PC-9 (cell line): ENCODE results near the gene DDX6. TPM values are rescaled to one million over a fixed set of nuclear protein-coding genes. Genes with fewer than 3 reads are reported as not detected.

Experiments used
- BruUV-seq: library from RNA; stranded (reverse); fragments of 400-500 nt; replicated peaks from 2 replicates; lab custom pipeline; 2021; lab: Mats Ljungman, UMichigan
- CTCF ChIA-PET: fragments of 300-600 bp; sonication (Branson Sonifier 250); formaldehyde crosslinking; loops from one replicate; lab custom pipeline; 2022; ENCODE audit warnings: antibody characterized with exemption; lab: Charles Lee
- POLR2A ChIA-PET: fragments of 300-600 bp; sonication (Branson Sonifier 250); formaldehyde crosslinking; loops from one replicate; lab custom pipeline; 2022; ENCODE audit warnings: antibody characterized with exemption; ENCODE audit not compliant: unreplicated experiment; lab: Charles Lee
- DNase-seq, 2 experiments: peaks; one replicate each; pipeline versions ENCODE4 v3.0.0 to v3.0.0-alpha.2; 2015 to 2022; ENCODE audit warnings: mixed read lengths in 1 of 2
- H2AFZ ChIP-seq: fragments of 200-600 bp; sonication (generic); 2 replicates; pipeline ENCODE4 v1.8.1; 2017; ENCODE audit warnings: antibody characterized with exemption
- H3F3A ChIP-seq: fragments of 200-600 bp; sonication (generic); 2 replicates; pipeline ENCODE4 v1.8.1; 2017; ENCODE audit warnings: antibody characterized with exemption, mild to moderate bottlenecking, low read depth; ENCODE audit not compliant: insufficient read depth
- H3K27ac ChIP-seq: fragments of 200-600 bp; sonication (generic); 2 replicates; pipeline ENCODE4 v1.6.1; 2016; ENCODE audit warnings: mixed run types
- H3K27me3 ChIP-seq: fragments of 200-600 bp; sonication (generic); 2 replicates; pipeline ENCODE4 v1.6.1; 2016; ENCODE audit warnings: low read depth, mixed run types; ENCODE audit not compliant: insufficient read depth
- H3K36me3 ChIP-seq: fragments of 200-600 bp; sonication (generic); 2 replicates; pipeline ENCODE4 v1.6.1; 2016; ENCODE audit warnings: low read depth, mixed run types
- H3K4me1 ChIP-seq: fragments of 200-600 bp; sonication (generic); replicated peaks from 2 replicates; pipeline ENCODE4 v1.6.1; 2016; ENCODE audit warnings: mixed run types; ENCODE audit not compliant: insufficient read depth
- H3K4me2 ChIP-seq: fragments of 200-600 bp; sonication (generic); 2 replicates; pipeline ENCODE4 v1.6.1; 2017; ENCODE audit warnings: mixed run types
- H3K4me3 ChIP-seq: fragments of 200-600 bp; sonication (generic); 2 replicates; pipeline ENCODE4 v1.6.1; 2016; ENCODE audit warnings: mixed run types
- H3K79me2 ChIP-seq: fragments of 200-600 bp; sonication (generic); 2 replicates; pipeline ENCODE4 v1.6.1; 2017; ENCODE audit warnings: low read depth, mixed run types
- H3K9me2 ChIP-seq: fragments of 200-600 bp; sonication (generic); 2 replicates; pipeline ENCODE4 v1.8.1; 2017; ENCODE audit warnings: mild to moderate bottlenecking; ENCODE audit not compliant: insufficient read depth
- H3K9me3 ChIP-seq: fragments of 200-600 bp; sonication (generic); 2 replicates; pipeline ENCODE4 v1.8.1; 2016; ENCODE audit warnings: low read depth; ENCODE audit not compliant: insufficient read depth
- H4K20me1 ChIP-seq: fragments of 200-600 bp; sonication (generic); 2 replicates; pipeline ENCODE4 v1.8.1; 2017; ENCODE audit not compliant: insufficient read depth
- EZH2 ChIP-seq: fragments of 200-600 bp; sonication (generic); IDR thresholded peaks from 2 replicates; pipeline ENCODE4 v1.8.0; 2017; ENCODE audit warnings: antibody characterized with exemption, low read depth
- intact Hi-C: fragments of 100-400 bp; cut with micrococcal nuclease; formaldehyde crosslinking; loops from one replicate; pipeline ENCODE4 v1.10.0; 2022; ENCODE audit not compliant: unreplicated experiment
- total RNA-seq: library from RNA; stranded (reverse); gene quantifications from 2 replicates; pipeline ENCODE4 v1.2.3, GENCODE V29; 2021
- TF ChIP-seq, protein P1 (sequence below): fragments of 200-600 bp; sonication (generic); conservative IDR thresholded peaks from 2 replicates; pipeline ENCODE4 v1.6.1; 2017; ENCODE audit warnings: mixed run types, antibody characterized with exemption, mild to moderate bottlenecking, moderate library complexity

The DDX6 gene
- total RNA-seq, 1 experiment from 2014 or later = 84.4 TPM

DNA sequence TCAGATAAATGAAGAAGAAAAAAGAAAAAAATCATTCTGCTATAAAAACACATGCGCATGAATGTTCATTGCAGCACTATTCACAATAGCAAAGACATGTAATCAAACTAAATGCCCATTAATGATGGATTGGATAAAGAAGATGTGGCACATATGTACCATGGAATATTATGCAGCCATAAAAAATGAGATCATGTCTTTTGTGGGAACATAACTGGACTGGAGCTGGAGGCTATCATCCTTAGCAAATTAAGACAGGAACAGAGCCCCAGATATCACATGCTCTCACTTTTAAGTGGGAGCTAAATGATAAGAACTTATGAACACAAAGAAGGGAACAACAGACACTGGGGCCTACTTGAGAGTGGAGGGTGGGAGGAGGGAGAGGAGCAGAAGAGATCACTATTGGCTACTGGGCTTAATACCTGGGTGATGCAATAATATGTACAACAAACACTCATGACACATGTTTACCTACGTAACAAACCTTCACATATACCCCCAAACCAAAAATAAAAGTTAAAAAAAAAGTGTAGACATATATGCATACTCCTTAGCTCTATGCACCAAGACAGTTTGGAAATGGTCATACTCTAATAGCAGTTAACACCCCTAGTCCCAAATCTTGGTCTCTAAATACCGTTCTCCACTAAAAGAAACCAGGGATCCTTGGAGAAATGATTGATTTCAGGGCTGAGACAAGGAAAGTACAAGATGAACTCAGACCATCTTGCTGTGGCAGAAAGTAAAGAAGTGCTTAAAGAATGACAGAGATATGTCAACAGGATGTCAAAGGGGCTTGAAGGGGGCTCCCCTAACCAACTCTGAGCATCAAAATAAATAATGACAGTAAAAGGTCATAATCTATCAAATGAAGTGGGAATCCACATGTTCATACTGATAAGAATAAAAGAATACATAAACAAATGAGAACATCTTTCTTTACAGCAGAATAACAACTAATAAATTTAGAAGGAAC, 17.1 kb upstream of the DDX6 start:
- Histone ChIP-seq H2AFZ (no peak overlapping the region), H3K79me2 (no peaks in the 10 kb centered on the region), H3K9me3 (no peaks in the 10 kb centered on the region), H3K4me1 (no peaks in the 10 kb centered on the region), H3K9me2 (no peaks in the 10 kb centered on the region), H3K27me3 (no peaks in the 10 kb centered on the region), H4K20me1 (no peaks in the 10 kb centered on the region), H3K4me3 (no peak overlapping the region), H3F3A (no peaks in the 10 kb centered on the region), H3K36me3 (no peaks in the 10 kb centered on the region), H3K4me2 (no peak overlapping the region), H3K27ac (no peak overlapping the region)
- intact Hi-C loops = no loop called here
- CTCF ChIA-PET = no interaction called here
- TF ChIP-seq EZH2 = no peak
- TF ChIP-seq, protein P1, sequence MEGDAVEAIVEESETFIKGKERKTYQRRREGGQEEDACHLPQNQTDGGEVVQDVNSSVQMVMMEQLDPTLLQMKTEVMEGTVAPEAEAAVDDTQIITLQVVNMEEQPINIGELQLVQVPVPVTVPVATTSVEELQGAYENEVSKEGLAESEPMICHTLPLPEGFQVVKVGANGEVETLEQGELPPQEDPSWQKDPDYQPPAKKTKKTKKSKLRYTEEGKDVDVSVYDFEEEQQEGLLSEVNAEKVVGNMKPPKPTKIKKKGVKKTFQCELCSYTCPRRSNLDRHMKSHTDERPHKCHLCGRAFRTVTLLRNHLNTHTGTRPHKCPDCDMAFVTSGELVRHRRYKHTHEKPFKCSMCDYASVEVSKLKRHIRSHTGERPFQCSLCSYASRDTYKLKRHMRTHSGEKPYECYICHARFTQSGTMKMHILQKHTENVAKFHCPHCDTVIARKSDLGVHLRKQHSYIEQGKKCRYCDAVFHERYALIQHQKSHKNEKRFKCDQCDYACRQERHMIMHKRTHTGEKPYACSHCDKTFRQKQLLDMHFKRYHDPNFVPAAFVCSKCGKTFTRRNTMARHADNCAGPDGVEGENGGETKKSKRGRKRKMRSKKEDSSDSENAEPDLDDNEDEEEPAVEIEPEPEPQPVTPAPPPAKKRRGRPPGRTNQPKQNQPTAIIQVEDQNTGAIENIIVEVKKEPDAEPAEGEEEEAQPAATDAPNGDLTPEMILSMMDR = no peak
- BruUV-seq = no TSS peak
- POLR2A ChIA-PET = no interaction called here
- DNase-seq = no peak

DNA sequence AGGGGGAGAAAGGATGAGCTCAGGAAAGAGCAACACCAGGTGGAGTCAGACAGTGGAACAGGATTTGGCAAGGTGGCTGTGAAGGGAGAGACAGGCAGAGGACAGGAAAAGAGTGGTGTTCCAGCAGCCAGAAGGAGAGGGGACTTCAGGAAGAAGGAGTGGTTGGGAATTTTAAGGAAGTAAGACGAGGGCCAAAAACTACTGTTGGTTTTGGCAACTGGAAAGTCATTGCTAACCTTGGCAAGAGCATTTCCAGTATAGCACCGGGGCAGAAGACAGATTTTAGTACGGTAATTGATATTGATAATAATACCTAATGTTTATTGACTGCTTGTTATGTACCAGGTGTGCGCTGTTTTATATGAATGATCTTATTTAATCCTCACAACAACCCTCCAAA, 15.4 kb upstream of the DDX6 start:
- Histone ChIP-seq H3K9me3 (no peaks in the 10 kb centered on the region), H3K27me3 (no peaks in the 10 kb centered on the region), H2AFZ (no peak overlapping the region), H3K79me2 (no peaks in the 10 kb centered on the region), H3K27ac (no peak overlapping the region), H4K20me1 (no peaks in the 10 kb centered on the region), H3K4me3 (no peak overlapping the region), H3K4me1 (no peaks in the 10 kb centered on the region), H3K9me2 (no peaks in the 10 kb centered on the region), H3K36me3 (no peaks in the 10 kb centered on the region), H3K4me2 (no peak overlapping the region), H3F3A (no peaks in the 10 kb centered on the region)
- no TSS peak for BruUV-seq
- no peak for DNase-seq
- TF ChIP-seq, protein P1 = no peak
- intact Hi-C loops = no loop called here
- POLR2A ChIA-PET = no interaction called here
- CTCF ChIA-PET = no interaction called here

DNA sequence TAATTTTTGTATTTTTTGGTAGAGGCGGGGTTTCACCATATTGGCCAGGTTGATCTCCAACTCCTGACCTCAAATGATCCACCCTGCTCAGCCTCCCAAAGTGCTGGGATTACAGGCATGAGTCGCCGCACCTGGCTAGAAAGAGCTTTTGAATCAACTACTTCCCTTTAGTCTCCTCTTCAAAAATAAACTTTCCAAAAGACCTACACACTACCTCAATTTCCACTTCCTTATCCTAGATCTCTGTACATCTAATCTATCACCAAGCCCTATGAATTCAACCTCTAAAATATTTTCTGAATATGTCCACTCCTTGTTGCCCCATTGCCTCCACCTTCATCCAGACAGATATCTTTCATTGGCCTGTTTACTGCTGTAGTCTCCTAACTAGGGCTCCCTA, 13.1 kb upstream of the DDX6 start:
- no peaks in the 10 kb centered on the region for H3K9me2 ChIP-seq
- H3K36me3 ChIP-seq = no peaks in the 10 kb centered on the region
- no peaks in the 10 kb centered on the region for H3K27me3 ChIP-seq
- intact Hi-C loops = no loop called here
- H3K27ac ChIP-seq = no peak overlapping the region
- H3K79me2 ChIP-seq = no peaks in the 10 kb centered on the region
- no peak for DNase-seq
- TF ChIP-seq, protein P1 = no peak
- TF ChIP-seq EZH2 = no peak
- no peak overlapping the region for H3K4me3 ChIP-seq
- H4K20me1 ChIP-seq = no peaks in the 10 kb centered on the region
- no TSS peak for BruUV-seq
- H3F3A ChIP-seq = no peaks in the 10 kb centered on the region
- no peak overlapping the region for H2AFZ ChIP-seq
- ChIA-PET CTCF (no interaction called here), POLR2A (no interaction called here)
- no peak overlapping the region for H3K4me2 ChIP-seq
- H3K9me3 ChIP-seq = no peaks in the 10 kb centered on the region
- H3K4me1 ChIP-seq = no peaks in the 10 kb centered on the region
